H1 (cell line): ENCODE results near the gene CTNNA3. TPM values are rescaled to one million over a fixed set of nuclear protein-coding genes. Genes with fewer than 3 reads are reported as not detected.

Source experiments
- CTCF ChIA-PET: fragments of 300-600 bp; sonication (Branson Sonifier 250); formaldehyde crosslinking; loops from one replicate; lab custom pipeline; 2021; ENCODE audit not compliant: partially characterized antibody; lab: Charles Lee
- POLR2A ChIA-PET: fragments of 300-600 bp; sonication (Branson Sonifier 250); formaldehyde crosslinking; loops from one replicate; lab custom pipeline; 2021; ENCODE audit warnings: inconsistent platforms; ENCODE audit not compliant: partially characterized antibody; lab: Charles Lee
- DNase-seq, 2 experiments: peaks; one replicate each; pipeline versions ENCODE4 v3.0.0 to v3.0.0-alpha.2; 2010 to 2022; ENCODE audit warnings: low spot score in 2 of 2, low read depth in 1 of 2, mixed read lengths in 1 of 2
- FAIRE-seq: peaks from 2 replicates; lab custom pipeline; 2011; peaks lifted over from hg19 to GRCh38; lab: Jason Lieb, UNC
- H2AFZ ChIP-seq: 2 replicates; pipeline ENCODE4 v1.8.1; 2012; ENCODE audit warnings: low read length, inconsistent platforms
- H2AK5ac ChIP-seq: 2 replicates; pipeline ENCODE4 v1.6.1; 2013; ENCODE audit warnings: low read depth, low read length
- H2BK120ac ChIP-seq: replicated peaks from 2 replicates; pipeline ENCODE3; 2013; ENCODE audit warnings: low read depth, low read length, inconsistent platforms
- H2BK12ac ChIP-seq: 2 replicates; pipeline ENCODE4 v1.6.1; 2013; ENCODE audit warnings: low read depth, low read length
- H2BK15ac ChIP-seq: 2 replicates; pipeline ENCODE4 v1.6.1; 2013; ENCODE audit warnings: low read length
- H2BK20ac ChIP-seq: 2 replicates; pipeline ENCODE4 v1.6.1; 2013; ENCODE audit warnings: low read length
- H2BK5ac ChIP-seq: 2 replicates; pipeline ENCODE4 v1.6.1; 2013; ENCODE audit warnings: low read depth, low read length
- H3K14ac ChIP-seq: 2 replicates; pipeline ENCODE4 v1.6.1; 2013; ENCODE audit warnings: inconsistent platforms; ENCODE audit not compliant: insufficient read length
- H3K18ac ChIP-seq: 2 replicates; pipeline ENCODE4 v1.6.1; 2013; ENCODE audit warnings: low read length; ENCODE audit errors: extremely low read depth
- H3K23ac ChIP-seq: 2 replicates; pipeline ENCODE4 v1.6.1; 2013; ENCODE audit warnings: inconsistent platforms; ENCODE audit not compliant: insufficient read length
- H3K23me2 ChIP-seq: 2 replicates; pipeline ENCODE4 v1.6.1; 2013; ENCODE audit warnings: low read depth, low read length
- H3K27ac ChIP-seq: 2 replicates; pipeline ENCODE4 v1.6.1; 2011; ENCODE audit warnings: low read depth, low read length, inconsistent platforms
- H3K27me3 ChIP-seq, 4 experiments: replicated peaks in 1 of 4; 1 replicate in 1 of 4; 2 replicates in 3 of 4; pipeline versions ENCODE4 v1.6.1 to v1.8.1; 2011 to 2013; ENCODE audit warnings: low read length in 3 of 4, mild to moderate bottlenecking in 3 of 4, inconsistent platforms in 2 of 4, mixed read lengths in 2 of 4, moderate library complexity in 1 of 4; ENCODE audit not compliant: control insufficient read depth in 3 of 4, insufficient read depth in 3 of 4; ENCODE audit errors: extremely low read depth in 1 of 4
- H3K36me3 ChIP-seq, 4 experiments: 2 replicates each; pipeline versions ENCODE4 v1.6.1 to v1.8.1; 2011 to 2013; ENCODE audit warnings: mild to moderate bottlenecking in 4 of 4, low read length in 3 of 4, moderate library complexity in 2 of 4, control low read depth in 1 of 4, inconsistent platforms in 1 of 4; ENCODE audit not compliant: insufficient read depth in 4 of 4, control insufficient read depth in 2 of 4
- H3K4ac ChIP-seq: replicated peaks from 2 replicates; pipeline ENCODE3; 2013; ENCODE audit warnings: low read length, low read depth, mixed read lengths, inconsistent platforms; ENCODE audit not compliant: insufficient read length
- H3K4me1 ChIP-seq, 4 experiments: replicated peaks in 1 of 4; 1 replicate in 1 of 4; 2 replicates in 3 of 4; pipeline versions ENCODE4 v1.6.1 to v1.8.1; 2011 to 2013; ENCODE audit warnings: low read length in 3 of 4, inconsistent platforms in 2 of 4, mixed read lengths in 1 of 4; ENCODE audit not compliant: insufficient read depth in 4 of 4, control insufficient read depth in 3 of 4
- H3K4me2 ChIP-seq, 2 experiments: 2 replicates each; pipeline versions ENCODE4 v1.6.1 to v1.8.1; 2011 to 2013; ENCODE audit warnings: low read depth in 2 of 2, low read length in 2 of 2, control low read depth in 1 of 2, inconsistent platforms in 1 of 2, mild to moderate bottlenecking in 1 of 2; ENCODE audit not compliant: insufficient read depth in 1 of 2
- H3K4me3 ChIP-seq, 4 experiments: fragments of 200-600, 300-600 bp in 1 of 4; sonication (generic), shearing (Covaris generic), sonication (Bioruptor Twin) in 1 of 4; 2 replicates each; pipeline versions ENCODE4 v1.5.1 to v1.8.1; 2011 to 2016; ENCODE audit warnings: low read length in 4 of 4, low read depth in 3 of 4, control low read depth in 2 of 4, inconsistent platforms in 2 of 4, mild to moderate bottlenecking in 2 of 4, mixed read lengths in 1 of 4, moderate library complexity in 1 of 4; ENCODE audit not compliant: insufficient read depth in 2 of 4; ENCODE audit errors: extremely low read depth in 1 of 4
- H3K56ac ChIP-seq: replicated peaks from 2 replicates; pipeline ENCODE3; 2013; ENCODE audit warnings: low read depth, mild to moderate bottlenecking, mixed read lengths, low read length, inconsistent platforms; ENCODE audit not compliant: insufficient read length
- H3K79me1 ChIP-seq: 2 replicates; pipeline ENCODE4 v1.6.1; 2013; ENCODE audit warnings: low read depth, low read length, control low read depth
- H3K79me2 ChIP-seq, 2 experiments: 2 replicates each; pipeline versions ENCODE4 v1.6.1 to v1.8.1; 2012 to 2013; ENCODE audit warnings: low read length in 2 of 2, mild to moderate bottlenecking in 2 of 2, inconsistent platforms in 1 of 2; ENCODE audit not compliant: insufficient read depth in 2 of 2, control insufficient read depth in 1 of 2
- H3K9ac ChIP-seq, 4 experiments: replicated peaks in 1 of 4; 1 replicate in 1 of 4; 2 replicates in 3 of 4; pipeline versions ENCODE4 v1.6.1 to v1.8.1; 2011 to 2013; ENCODE audit warnings: low read depth in 3 of 4, low read length in 3 of 4, control low read depth in 2 of 4, mild to moderate bottlenecking in 2 of 4, moderate library complexity in 2 of 4, inconsistent platforms in 1 of 4; ENCODE audit errors: extremely low read depth in 1 of 4
- H3K9me3 ChIP-seq, 2 experiments: 2 replicates each; pipeline versions ENCODE4 v1.6.1 to v1.8.1; 2012 to 2013; ENCODE audit warnings: mild to moderate bottlenecking in 2 of 2, moderate library complexity in 2 of 2, control low read depth in 1 of 2, inconsistent platforms in 1 of 2, low read depth in 1 of 2, low read length in 1 of 2, mixed read lengths in 1 of 2; ENCODE audit not compliant: insufficient read depth in 2 of 2
- H4K20me1 ChIP-seq, 2 experiments: replicated peaks in 1 of 2; 2 replicates each; pipeline versions ENCODE3 to v1.8.1; 2011 to 2013; ENCODE audit warnings: inconsistent platforms in 2 of 2, low read length in 2 of 2, mild to moderate bottlenecking in 1 of 2; ENCODE audit not compliant: insufficient read depth in 2 of 2, control insufficient read depth in 1 of 2
- H4K5ac ChIP-seq: 2 replicates; pipeline ENCODE4 v1.6.1; 2013; ENCODE audit warnings: low read length, low read depth, mixed read lengths, inconsistent platforms; ENCODE audit not compliant: insufficient read length
- H4K8ac ChIP-seq: 2 replicates; pipeline ENCODE4 v1.8.0; 2013; ENCODE audit warnings: mild to moderate bottlenecking, moderate library complexity, low read length, inconsistent platforms; ENCODE audit not compliant: insufficient read depth; ENCODE audit errors: extremely low read depth
- H4K91ac ChIP-seq: replicated peaks from 2 replicates; pipeline ENCODE3; 2013; ENCODE audit warnings: low read length, mixed read lengths, inconsistent platforms; ENCODE audit not compliant: insufficient read length
- BRCA1 ChIP-seq: IDR thresholded peaks from 2 replicates; pipeline ENCODE4 v1.6.1; 2012; ENCODE audit warnings: low read depth, low read length, improper control_type of control experiment
- GABPA ChIP-seq: IDR thresholded peaks from 2 replicates; pipeline ENCODE4 v1.6.1; 2011; ENCODE audit warnings: mild to moderate bottlenecking, low read length, moderate library complexity, borderline replicate concordance; ENCODE audit not compliant: insufficient read depth
- HDAC2 ChIP-seq, 2 experiments: fragments of 300-600 bp in 1 of 2; sonication (generic) in 1 of 2; IDR thresholded peaks; 2 replicates each; pipeline ENCODE4 v1.6.1; 2011 to 2012; ENCODE audit warnings: low read depth in 2 of 2, low read length in 2 of 2, mild to moderate bottlenecking in 2 of 2, moderate library complexity in 2 of 2, borderline replicate concordance in 1 of 2, inconsistent platforms in 1 of 2
- JUND ChIP-seq: IDR thresholded peaks from 2 replicates; pipeline ENCODE4 v1.6.1; 2011; ENCODE audit warnings: mild to moderate bottlenecking, improper control_type of control experiment, low read length
- MAX ChIP-seq: IDR thresholded peaks from 2 replicates; pipeline ENCODE4 v1.6.1; 2012; ENCODE audit warnings: inconsistent platforms
- POLR2A ChIP-seq, 2 experiments: IDR thresholded peaks; 1 replicate in 1 of 2; 2 replicates in 1 of 2; pipeline ENCODE4 v1.6.1; 2011; ENCODE audit warnings: low read depth in 2 of 2, low read length in 2 of 2, mild to moderate bottlenecking in 2 of 2; ENCODE audit errors: control extremely low read depth in 1 of 2
- SAP30 ChIP-seq: fragments of 300-600 bp; sonication (generic); IDR thresholded peaks from 2 replicates; pipeline ENCODE4 v1.7.1; 2012; ENCODE audit warnings: low read length, moderate library complexity, mild to moderate bottlenecking, inconsistent platforms; ENCODE audit not compliant: insufficient read depth, insufficient replicate concordance
- ZNF274 ChIP-seq: IDR thresholded peaks from 2 replicates; pipeline ENCODE4 v1.7.0; 2012; ENCODE audit warnings: low read length, borderline replicate concordance; ENCODE audit errors: extremely low read depth
- WGBS, 2 experiments: shearing (Covaris generic) in 1 of 2; methylation state at CpG; one replicate each; pipeline versions ENCODE4 v1.1.6 to v1.1.7; 2013 to 2015; ENCODE audit warnings: low lambda C conversion rate in 2 of 2, mixed read lengths in 2 of 2, inconsistent platforms in 1 of 2, low coverage in 1 of 2, missing lambda C conversion rate in 1 of 2; ENCODE audit not compliant: insufficient replicate concordance in 2 of 2, insufficient coverage in 1 of 2, insufficient read length in 1 of 2; ENCODE audit errors: extremely low coverage in 1 of 2, missing lambda C conversion rate in 1 of 2; 5-methylcytosine and 5-hydroxymethylcytosine counted together
- polyA plus RNA-seq, 7 experiments: library from polyadenylated mRNA; depleted of rRNA in 3 of 7; stranded (reverse) in 5 of 7; unstranded in 2 of 7; fragments of >200 nt in 5 of 7; fragments of 200-250 nt in 2 of 7; gene quantifications; 1 replicate in 5 of 7; 2 replicates in 1 of 7; 4 replicates in 1 of 7; pipeline versions ENCODE4 v1.2.1 to v1.2.3, GENCODE V29; 2011 to 2013; ENCODE audit warnings: missing spikeins in 2 of 7, mixed read lengths in 2 of 7
- total RNA-seq: library from RNA; stranded (reverse); fragmentation: NEBNext Ultra II Directional; extraction: Animal tissue kit (Norgen Biotek cat#: 25700); gene quantifications from 2 replicates; pipeline ENCODE4 v1.2.1, GENCODE V29; 2021

Gene CTNNA3
- total and polyA plus RNA-seq, 2 of the 8 experiments (the other 6 are each of a cell fraction or from before 2014, with no cell fraction given), result 1.3 to 1.5 TPM

GRCh38 chr10:67668448-67668847, 27.5 kb downstream of the CTNNA3 start:
- Histone ChIP-seq H4K5ac (no peak overlapping the region), H3K27me3 (no peaks in the 10 kb centered on the region), H3K23ac (no peak overlapping the region), H3K9ac (peak overlapping the region in 1 of 4 experiments; percentile 13; a peak in 1 of 7 replicates), H2BK5ac (no peak overlapping the region), H2BK20ac (no peak overlapping the region), H2BK12ac (no peak overlapping the region), H3K79me2 (no peaks in the 10 kb centered on the region), H4K91ac (no peak overlapping the region), H3K56ac (no peak overlapping the region), H3K4me1 (no peaks in the 10 kb centered on the region), H3K18ac (no peak overlapping the region), H2AK5ac (no peak overlapping the region), H3K9me3 (no peaks in the 10 kb centered on the region), H3K4ac (no peak overlapping the region), H3K4me2 (no peak overlapping the region), H2AFZ (no peak overlapping the region), H3K79me1 (no peaks in the 10 kb centered on the region), H3K27ac (no peak overlapping the region), H3K23me2 (no peaks in the 10 kb centered on the region), H4K20me1 (no peaks in the 10 kb centered on the region), H2BK15ac (no peak overlapping the region), H3K14ac (no peak overlapping the region), H2BK120ac (no peak overlapping the region), H3K4me3 (no peak overlapping the region), H4K8ac (no peak overlapping the region), H3K36me3 (no peaks in the 10 kb centered on the region)
- 82% methylated on average over 3 of the region's 3 CpGs; no CpG with 5 or more reads in 1 of the 2 experiments for WGBS, 2 experiments
- TF ChIP-seq BRCA1 (no peak), GABPA (no peak), POLR2A (IDR thresholded peaks at IDR 0.05; ENCODE audit: control extremely low read depth in 1 of 2, low read depth in 2 of 2, low read length in 2 of 2) (no peak), SAP30 (no peak), HDAC2 (IDR thresholded peaks at IDR 0.05; ENCODE audit: borderline replicate concordance in 1 of 2, low read depth in 2 of 2, low read length in 2 of 2) (no peak), MAX (no peak), JUND (no peak), ZNF274 (no peak)
- CTCF ChIA-PET, result no interaction called here
- POLR2A ChIA-PET, result no interaction called here
- no peak for FAIRE-seq
- DNase-seq, result no peak
